HG03558 (cell line): ENCODE data around the gene EPHA2.

ENCODE experiments used
- ATAC-seq: cut with Tn5 transposase; IDR thresholded peaks from one replicate; pipeline ENCODE4 v1.9.1; 2021; ENCODE audit warnings: moderate number of reproducible peaks; ENCODE audit not compliant: unreplicated experiment; ENCODE audit errors: extremely low read depth

The EPHA2 gene

DNA sequence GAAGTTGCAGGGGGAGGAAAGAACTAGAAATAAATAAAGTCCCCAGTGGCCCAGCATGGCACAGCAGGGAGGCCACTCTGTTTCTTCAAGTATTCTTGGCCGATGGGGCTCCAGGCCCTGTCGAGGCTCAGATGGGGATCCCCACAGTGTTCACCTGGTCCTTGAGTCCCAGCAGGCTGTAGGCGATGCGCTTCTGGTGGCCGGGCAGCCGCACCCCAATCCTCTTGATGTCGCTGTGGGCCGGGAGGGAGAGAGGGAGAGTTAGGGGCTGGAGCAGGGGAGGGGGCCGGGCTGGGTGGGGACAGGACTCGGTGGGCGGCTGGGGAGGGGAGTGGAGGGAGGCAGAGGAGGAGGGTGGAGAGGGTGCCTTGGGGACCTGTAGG is 30.8 kb downstream of the EPHA2 start:
- no peak for ATAC-seq

DNA sequence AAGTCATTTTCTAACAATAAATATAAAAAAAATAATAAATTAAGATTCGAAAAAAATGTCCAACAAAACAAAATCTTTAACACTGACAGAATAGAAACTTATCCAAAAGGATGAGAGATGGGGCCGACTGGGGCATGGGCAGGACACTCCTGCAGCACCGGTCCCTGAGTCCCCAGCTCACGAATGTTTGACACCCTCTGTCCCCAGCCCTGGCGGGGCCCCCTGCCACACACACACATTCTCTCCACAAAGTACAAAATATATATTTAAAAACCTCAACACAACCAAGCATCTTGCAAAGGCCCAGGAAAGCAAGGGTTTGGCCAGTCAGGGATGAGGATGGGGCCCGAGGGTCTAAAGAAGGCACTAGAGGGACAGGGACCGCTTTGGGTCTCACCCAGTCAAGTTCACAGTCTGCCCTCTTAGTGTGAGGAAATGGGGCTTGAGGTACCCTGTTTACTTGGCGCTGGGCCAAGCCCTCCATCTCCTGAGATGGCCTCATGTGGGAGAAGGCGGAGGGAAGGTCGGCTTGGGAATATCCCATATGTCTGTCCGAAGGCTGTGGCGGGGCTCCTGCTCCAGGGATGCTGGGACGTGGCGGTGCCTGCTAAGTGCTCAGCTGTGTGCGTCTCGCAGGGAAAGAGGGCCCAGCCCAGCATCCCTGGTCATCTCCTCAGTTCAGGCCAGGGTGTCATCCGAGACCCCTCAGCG is 31.3 kb downstream of the EPHA2 start:
- no peak for ATAC-seq

DNA sequence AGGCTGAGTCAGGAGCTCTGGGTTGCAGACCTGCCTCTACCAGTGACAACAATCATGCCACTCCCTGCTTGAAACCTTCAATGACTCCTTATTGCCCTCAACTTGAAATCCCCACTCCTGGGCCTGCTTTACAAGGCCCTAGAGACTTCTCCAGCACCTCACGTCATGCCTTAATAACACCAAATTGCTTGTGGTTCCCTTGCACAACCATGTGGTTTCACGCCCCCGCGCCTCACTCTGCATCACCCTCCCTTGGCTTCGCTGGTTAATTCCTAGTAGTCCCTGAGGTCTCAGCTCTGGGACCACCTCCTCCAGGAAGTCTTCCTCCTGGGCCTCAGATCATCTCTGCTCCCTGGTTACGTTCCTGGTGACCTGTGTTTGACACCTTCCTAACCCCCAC is 33.0 kb downstream of the EPHA2 start:
- ATAC-seq = no peak

DNA sequence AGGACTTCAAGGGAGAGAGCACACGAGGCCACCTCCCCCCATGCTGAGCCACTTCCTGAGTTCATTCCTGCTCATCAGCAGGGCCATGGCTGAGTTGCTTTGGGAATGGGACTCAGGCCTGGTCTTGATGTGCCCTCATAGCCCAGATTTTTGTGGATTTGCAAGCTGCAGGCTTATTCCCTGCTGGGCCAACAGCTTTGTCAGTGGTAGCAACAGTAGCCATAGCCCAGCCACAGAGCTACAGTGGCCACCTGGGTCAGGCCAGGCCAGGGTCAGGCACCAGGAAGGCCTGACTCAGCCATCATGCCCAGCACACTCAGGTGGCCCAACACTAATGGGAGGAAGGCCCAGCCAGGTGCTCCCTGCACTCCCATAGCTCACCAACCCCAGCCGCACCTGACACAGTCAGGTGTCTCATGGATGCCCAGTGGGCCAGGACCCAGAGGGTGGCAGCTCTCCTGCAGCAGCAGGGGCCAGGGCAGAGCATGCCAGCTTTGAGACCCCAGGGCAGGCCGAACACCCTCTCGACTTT is 33.5 kb downstream of the EPHA2 start:
- ATAC-seq = no peak

DNA sequence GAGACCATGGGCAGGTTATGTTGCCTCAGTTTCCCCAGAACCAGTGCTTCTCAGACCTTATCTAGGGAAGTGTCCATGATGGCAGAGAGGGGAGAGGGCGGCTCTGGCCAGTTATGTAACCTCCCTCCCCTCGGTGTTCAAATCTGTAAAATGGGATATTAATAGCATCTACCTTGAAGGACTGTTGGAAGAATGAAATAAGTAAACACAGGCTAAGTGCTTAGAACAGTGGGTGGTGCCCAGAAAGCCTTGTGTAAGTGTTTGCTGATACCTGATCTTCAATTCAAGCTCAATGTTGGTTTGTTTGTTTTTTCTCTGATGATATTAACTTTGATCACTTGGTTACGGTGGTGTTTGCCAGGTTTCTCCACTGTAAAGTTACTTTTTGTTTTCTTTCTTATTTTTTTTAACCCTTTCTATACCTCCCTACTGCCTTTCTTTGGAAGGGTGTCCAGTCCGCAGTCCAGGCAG is 34.9 kb downstream of the EPHA2 start:
- ATAC-seq = no peak

DNA sequence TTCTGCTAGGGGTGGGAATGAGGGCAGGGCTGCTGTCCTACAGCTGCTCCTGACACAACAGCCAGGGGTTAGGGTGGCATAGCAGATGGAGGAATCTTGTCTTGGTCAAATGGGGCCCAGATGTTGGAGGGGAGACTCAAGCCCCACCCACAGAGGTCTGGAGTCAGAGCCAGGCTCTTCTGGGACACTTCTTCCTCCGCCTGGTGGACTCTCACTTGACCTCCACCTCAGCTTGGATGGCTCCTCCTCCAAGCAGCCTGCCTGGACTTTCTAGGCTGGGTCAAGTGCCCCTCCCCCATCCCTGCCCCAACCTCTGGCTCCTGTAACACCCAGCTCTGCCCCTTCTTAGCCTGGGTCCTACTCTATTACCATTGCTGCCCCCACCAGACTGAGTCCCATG is 35.5 kb downstream of the EPHA2 start:
- ATAC-seq = no peak

DNA sequence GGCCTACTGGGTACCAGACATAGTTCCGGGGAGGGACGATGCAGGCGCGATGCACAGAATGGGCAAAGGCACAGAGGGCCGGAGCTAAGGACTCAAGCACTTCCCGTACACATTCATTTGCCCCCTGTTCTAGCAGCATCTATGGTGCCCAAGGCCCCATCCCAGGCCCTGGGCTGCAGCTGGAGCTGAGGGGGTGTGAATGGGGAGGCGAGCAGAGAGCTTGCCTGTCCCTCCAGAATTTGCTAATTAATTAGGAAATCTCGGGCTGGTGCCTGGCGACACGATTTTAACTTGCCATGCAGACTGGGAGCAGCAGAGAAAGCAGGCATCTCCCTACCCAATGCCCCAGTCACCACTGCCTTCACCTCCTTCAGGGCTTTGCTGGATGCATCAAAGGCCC is 35.9 kb downstream of the EPHA2 start:
- no peak for ATAC-seq

DNA sequence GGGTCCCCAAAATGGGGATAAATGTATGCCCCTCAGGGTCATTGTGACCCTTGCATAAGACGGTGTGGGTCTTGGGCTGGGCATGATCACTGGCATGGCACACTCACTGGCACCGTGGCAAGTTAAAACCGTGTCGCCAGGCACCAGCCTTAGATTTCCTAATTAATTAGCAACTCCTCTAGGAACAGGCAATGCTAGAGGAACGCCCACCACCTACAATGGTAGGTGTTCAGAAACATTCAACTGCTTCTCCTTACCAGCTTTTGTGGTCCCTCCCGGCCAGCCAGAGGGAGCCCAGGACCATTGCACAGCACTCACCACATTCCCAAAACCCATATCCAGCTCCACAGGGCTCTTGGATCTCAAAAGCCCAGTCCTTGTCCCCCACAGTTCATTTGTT is 36.4 kb downstream of the EPHA2 start:
- no peak for ATAC-seq

DNA sequence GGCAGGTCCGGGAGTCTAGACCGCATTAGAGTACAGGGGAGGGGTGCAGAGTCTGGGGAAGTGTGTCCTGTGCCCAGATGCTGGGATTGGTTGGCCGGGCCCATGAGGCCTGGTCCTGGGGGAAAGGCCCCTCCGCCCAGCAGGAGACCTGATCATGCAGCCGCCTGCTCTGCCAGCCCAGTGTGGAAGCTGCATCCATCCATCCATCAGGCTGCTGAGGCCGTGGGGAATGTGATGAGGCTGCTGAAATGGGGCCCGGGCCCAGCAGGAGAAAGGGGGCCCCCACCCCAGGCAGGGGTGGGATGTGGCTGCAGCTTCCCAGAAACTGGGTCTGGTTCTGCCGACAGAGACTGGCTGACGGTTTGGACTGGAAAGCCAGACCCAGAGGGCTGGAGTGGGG is 37.2 kb downstream of the EPHA2 start:
- no peak for ATAC-seq

DNA sequence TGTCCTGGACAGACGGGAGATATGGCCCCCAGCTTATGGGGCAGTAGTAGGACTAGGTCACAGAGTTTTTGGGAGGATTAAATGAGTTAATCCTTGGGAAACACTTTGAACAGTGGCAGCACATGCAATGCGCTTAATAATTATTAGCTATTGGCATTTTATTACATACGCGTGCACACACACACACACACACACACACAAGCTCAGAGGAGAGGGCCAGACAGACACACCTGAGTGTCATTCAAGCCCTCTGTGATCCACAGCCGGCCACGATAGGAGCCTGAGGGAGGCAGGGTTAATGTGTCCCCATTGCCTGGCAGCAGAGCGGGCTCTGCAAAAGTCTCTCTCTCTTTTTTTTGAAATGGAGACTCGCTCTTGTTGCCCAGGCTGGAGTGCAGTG is 37.9 kb downstream of the EPHA2 start:
- no peak for ATAC-seq

DNA sequence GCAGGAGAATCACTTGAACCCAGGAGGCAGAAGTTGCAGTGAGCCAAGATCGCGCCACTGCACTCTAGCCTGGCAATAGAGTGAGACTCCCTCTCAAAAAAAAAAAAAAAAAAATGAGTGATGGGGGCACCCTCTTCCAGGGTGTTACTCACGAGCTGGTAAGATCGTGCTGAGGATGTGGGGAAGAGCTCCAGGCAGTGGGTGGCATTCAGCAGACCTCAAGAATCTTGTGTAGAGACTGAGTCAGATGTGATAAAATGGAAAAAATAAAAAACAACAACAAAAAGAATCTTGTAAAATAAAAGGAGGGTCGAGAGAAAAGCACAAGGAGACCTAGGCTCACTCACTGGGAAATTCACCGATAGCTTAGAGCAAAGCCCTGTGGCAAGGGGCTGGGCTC is 38.5 kb downstream of the EPHA2 start:
- no peak for ATAC-seq

DNA sequence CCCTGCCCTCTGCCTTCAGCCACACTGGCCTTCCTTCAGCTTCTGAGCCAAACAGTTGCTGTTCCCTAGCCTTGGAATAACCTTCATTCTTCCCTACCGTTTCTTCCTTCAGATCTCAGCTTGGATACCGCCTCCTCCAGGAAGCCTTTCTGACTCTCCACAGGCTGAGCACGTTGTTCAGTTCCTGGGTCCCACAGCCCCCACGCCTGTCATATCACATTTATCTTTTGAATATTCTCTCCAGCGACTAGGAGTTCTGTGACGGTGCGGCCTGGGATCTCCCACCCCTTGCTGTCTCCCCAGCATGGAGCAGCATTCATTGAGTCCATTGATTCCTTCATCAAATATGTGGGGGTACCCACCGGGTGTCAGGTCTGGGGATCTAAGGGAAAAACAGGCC is 39.2 kb downstream of the EPHA2 start:
- ATAC-seq = no peak

DNA sequence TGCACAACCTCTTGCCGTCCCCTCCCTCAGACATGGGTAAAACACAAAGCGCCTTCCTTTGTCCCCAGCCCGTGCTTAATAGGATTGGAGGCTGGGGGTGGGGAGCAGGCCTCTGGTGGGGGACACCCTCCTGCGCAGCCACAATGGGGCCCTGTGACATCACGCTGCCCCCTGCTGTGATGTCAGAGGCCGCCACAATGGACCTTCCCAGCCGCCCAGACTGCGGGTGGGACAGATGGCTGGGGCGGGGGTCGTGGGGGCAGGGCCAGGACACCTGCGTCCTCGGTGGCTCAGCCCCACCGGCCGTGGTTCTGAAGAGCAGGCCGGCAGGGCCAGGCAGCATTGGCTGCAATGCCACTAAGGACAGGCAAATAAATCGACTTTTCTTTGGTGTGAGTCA is 39.9 kb downstream of the EPHA2 start:
- ATAC-seq = no peak

DNA sequence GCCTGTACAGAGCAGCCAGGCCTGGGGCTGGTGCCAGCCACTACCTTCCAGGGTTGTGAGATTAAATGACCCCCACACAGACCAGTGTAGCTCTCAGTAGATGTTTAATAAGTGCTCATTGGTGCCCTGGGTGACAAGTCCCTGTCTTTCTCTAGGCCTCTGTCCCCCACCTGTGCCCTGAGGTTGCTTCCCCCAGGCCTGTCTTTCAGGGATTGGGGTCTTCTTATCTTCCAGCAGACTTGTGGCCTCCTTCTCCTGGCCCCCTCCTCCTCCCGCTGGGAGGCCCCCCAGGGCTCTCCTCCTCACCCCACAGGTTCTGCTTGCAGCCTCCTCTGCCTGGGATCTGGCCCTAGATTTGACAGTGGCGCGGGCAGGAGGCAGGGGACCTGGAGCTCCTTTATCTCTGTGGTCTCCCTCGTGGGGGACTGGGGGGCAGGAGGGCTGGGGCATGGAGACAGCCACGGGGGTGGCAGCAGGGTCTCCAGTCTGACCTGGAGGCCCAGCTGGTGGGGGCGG is 40.3 kb downstream of the EPHA2 start:
- ATAC-seq = no peak

DNA sequence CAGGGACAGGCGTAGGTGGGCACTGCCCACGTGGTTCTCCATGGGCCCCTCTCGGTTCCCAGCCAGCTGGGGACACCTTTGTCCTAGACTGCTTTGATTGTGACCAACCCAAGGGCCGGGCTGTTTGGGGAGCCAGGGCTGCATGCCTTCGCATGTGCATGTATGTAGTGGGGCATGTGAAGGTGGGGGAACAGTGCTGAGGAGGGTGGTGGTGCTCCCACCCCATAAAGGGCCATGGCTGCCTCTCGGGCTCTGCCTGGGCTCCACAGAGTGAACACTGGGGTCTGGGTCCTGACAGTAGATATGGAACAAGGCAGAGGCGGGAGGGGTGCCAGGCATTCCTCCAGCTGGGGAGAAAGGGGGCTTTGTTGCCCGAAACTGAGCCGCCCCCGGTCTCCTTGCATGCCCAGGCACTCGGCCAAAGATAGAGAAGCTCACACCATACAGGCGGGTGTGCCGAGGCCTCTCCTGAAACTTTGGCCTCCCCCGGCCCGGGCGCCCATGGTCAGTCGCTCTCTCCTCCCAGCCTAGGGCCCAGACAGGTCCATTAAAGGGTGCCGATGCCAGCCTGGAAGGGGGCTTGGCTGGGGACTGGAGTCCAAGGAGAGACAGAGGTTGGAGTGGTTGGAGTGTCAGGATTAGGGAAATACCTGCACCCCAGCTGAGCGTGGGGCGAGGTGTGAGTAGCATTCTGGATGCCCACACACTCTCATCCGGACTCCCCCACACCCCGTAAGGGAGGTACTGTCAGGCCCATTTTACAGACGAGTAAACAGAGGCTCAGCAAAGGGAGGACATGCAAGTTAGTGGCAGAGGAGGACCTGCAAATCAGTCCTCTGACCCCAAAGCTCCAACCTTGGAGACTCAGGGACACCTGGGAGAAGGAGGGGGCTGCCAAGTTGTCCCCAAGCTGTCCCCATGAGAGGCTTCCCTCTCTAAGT is 41.1 kb downstream of the EPHA2 start:
- no peak for ATAC-seq

DNA sequence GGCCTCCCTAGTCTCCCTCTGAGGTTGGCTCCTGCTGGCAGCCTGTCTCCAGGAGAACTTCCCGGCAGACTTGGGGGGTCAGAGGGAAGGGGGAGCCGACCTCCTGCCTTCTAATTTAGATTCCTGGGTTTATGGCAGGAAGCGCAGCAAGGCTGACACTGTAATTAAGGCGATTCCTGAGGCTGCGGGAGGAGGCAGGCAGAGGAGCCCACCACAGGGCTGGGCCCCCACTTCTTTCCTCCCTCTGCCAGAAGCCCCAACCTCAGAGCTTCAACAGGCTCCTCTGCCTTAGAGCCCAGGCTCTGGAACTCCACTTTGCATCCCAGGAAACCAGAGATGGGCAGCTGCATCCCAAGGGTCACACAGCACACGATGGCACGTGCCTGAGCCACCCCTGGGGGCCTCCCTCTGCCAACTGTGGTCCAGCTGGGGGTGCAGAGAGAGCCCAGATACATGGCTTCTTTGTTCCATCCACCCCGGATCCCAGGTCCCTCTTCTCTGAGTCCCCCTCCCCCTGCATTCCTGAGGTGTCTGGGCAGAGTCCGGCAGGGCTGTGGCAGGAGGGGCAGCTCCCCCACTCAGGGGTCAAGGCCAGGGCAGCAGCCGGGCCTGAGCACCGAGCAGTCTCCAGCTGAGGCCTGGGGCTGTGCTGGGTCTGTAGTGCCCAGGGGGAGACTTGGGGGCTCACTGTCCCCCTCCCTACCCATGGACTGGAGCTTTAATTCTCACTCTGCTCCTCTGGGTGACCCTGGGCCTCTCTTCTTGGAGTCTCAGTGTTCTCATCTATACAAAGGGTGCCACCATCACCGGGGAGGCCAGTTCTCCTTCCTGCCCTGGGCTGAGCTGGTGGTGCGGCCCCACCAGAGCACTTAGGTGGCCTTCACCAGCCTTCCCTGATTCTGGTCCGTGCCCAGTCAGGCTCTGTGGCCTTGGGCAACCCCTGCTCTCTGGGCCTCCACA is 43.0 kb downstream of the EPHA2 start:
- ATAC-seq = no peak

DNA sequence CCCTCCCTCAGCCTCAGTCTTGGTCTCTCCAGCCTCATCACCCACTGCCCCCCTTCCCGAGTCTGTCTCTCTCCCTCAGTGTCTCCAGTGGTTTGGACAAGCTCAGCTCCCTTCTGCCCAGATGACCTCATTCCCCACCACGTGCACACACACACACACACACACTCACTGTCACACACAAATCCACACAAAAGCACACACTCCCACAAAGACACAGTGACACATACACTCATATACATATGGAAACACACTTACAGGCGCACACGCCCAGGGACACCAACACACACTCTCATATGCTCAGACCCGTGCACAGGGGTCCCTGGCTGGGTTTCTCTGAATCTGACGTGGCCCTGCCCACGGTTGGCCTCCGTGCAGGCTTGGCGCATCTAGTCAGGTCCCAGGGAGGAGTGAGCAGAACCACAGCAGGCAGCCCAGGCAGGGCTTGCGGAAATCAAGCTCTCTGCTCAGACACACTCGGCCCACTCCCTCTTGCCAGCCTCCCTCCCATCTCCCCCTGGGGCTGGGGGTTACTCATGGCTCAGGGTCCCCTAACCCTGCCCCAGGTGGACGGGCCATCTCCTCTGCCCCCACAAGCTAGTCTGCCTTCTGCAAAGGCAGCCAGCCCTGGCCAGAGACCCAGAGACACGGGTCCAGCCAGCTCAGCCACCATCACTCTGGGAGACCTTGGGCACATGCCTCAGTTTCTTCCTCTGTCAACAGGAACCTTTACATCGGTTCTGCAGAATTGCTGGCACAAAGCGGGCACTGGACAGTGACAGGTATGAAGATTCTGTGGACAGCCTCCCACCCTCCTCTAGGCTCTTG is 43.9 kb downstream of the EPHA2 start:
- no peak for ATAC-seq

DNA sequence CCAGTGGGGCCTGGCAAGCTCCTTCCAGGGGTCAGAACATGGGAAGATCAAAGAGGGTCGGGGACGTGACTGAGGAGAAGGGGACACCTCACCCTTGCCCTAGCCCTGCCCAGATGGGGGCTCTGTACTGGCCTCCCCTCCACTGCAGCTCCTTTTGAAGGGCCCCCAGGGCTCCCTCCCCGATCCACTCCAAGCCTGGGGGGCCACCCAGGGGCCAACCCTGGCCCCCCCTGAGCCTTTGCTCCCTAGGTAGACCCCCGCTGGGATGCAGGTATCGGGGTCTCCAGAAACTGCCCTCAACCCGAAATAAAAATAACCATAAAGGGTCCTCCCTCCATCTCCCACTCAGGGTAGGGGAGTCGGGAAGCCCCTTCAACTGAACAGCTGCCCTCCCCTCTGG is 45.0 kb downstream of the EPHA2 start:
- ATAC-seq = no peak

DNA sequence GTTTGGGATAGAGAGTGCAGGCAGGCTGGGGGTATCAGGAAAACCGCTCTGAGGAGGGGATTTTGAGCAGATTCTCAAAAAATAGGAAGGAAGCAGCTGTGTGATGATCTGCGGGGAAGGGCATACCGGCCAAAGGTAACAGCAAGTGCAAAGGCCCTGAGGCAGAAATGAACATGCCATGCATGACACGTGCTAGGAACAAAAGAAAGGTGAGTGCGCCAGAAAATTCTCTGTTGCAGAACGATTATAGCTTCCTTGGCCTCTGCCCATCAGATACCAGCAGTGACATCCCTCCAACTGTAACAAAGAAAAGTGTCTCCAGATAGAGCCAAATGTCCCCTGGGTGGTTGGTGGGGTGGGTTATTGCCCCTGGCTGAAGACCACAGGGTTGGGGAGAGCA is 45.4 kb downstream of the EPHA2 start:
- ATAC-seq = no peak
